Measurements from ENCODE around the gene ARHGAP19. TPM values are rescaled to one million over a fixed set of nuclear protein-coding genes. Genes with fewer than 3 reads are reported as not detected.

ARHGAP19 gene
- total and polyA plus RNA-seq, 2 of the 8 experiments (the other 6 are each of a cell fraction or from before 2014, with no cell fraction given), result 13.3 to 32.1 TPM

GRCh38 chr10:97332591-97333350, 40.3 kb upstream of the ARHGAP19 start (continued):
- TF ChIP-seq SUZ12 (IDR thresholded peaks at IDR 0.05; ENCODE audit: low read length) (no peak), NRF1 (IDR thresholded peaks at IDR 0.05; ENCODE audit: low read depth, low read length) (no peak), CHD7 (IDR thresholded peaks at IDR 0.05; ENCODE audit: insufficient replicate concordance, low read length) (no peak), SP4 (IDR thresholded peaks at IDR 0.05; ENCODE audit: low read length) (no peak), POLR2A (IDR thresholded peaks at IDR 0.05; ENCODE audit: control extremely low read depth in 1 of 2, low read depth in 2 of 2, low read length in 2 of 2) (peak in 1 of 2 experiments; percentile 40; a peak in 1 of 3 replicates)
